C4-2B (cell line): ENCODE results near the gene BATF.

ENCODE experiments used
- CTCF ChIP-seq: fragments of 450-650 bp; conservative IDR thresholded peaks from 2 replicates; pipeline ENCODE4 v1.5.1; 2017; ENCODE audit warnings: mild to moderate bottlenecking
- ZFX ChIP-seq: fragments of 450-650 bp; IDR thresholded peaks from 2 replicates; pipeline ENCODE4 v1.6.1; 2017

GRCh38 chr14:75504411-75504810, 17.9 kb upstream of the BATF start:
- TF ChIP-seq CTCF (no peak), ZFX (no peak)
